ENCODE measurements around the gene SYTL1. TPM values are rescaled to one million over a fixed set of nuclear protein-coding genes. Genes with fewer than 3 reads are reported as not detected.

Gene SYTL1
- total and polyA plus RNA-seq, 4 donors = 10.5 to 58.0 (median 34.6) TPM

- TF ChIP-seq CTCF (IDR thresholded peaks at IDR 0.05; ENCODE audit: control extremely low read depth, extremely low read depth) = no peak
- H3K27me3 ChIP-seq (ENCODE audit: control insufficient read depth in 3 of 3, insufficient read depth in 3 of 3, low read length in 2 of 3) = peaks cover 0 to 15% (median 0%) of the 10 kb centered on the region in 3 donors
- ATAC-seq (ENCODE audit: insufficient read depth, low FRiP score) (no peak), DNase-seq (no peak)
- 89 to 95% methylated on average over 8 of the region's 8 CpGs for WGBS, 2 donors
- H3K4me1 ChIP-seq (ENCODE audit: control insufficient read depth in 5 of 5, insufficient read depth in 5 of 5, low read length in 5 of 5) = peaks cover 0 to 27% (median 9%) of the 10 kb centered on the region in 5 donors
- H3K9ac ChIP-seq (ENCODE audit: insufficient read depth in 1 of 2, low read length in 2 of 2) = no peak overlapping the region
- H3K4me3 ChIP-seq = no peak overlapping the region
- H3K36me3 ChIP-seq (ENCODE audit: control insufficient read depth in 4 of 4, insufficient read depth in 4 of 4, low read length in 4 of 4) = peaks cover 0 to 2% (median 0%) of the 10 kb centered on the region in 4 donors
- H3K27ac ChIP-seq (ENCODE audit: low read depth in 1 of 2, low read length in 1 of 2) = no peak overlapping the region
- no peaks in the 10 kb centered on the region for H3K9me3 ChIP-seq (ENCODE audit: control insufficient read depth in 4 of 4, insufficient read depth in 3 of 4, low read length in 3 of 4)
Observed at GRCh38 chr1:27346357-27346756, 4.5 kb downstream of the SYTL1 start.

- H3K36me3 ChIP-seq (ENCODE audit: control insufficient read depth in 4 of 4, insufficient read depth in 4 of 4, low read length in 4 of 4) = peaks cover 0 to 4% (median 0%) of the 10 kb centered on the region in 4 donors
- H3K9ac ChIP-seq (ENCODE audit: insufficient read depth in 1 of 2, low read length in 2 of 2) = no peak overlapping the region
- H3K4me3 ChIP-seq = no peak overlapping the region
- H3K27me3 ChIP-seq (ENCODE audit: control insufficient read depth in 3 of 3, insufficient read depth in 3 of 3, low read length in 2 of 3) = peaks cover 0 to 15% (median 0%) of the 10 kb centered on the region in 3 donors
- DNase-seq (no peak), ATAC-seq (ENCODE audit: insufficient read depth, low FRiP score) (no peak)
- no peak overlapping the region for H3K27ac ChIP-seq (ENCODE audit: low read depth in 1 of 2, low read length in 1 of 2)
- TF ChIP-seq CTCF (IDR thresholded peaks at IDR 0.05; ENCODE audit: control extremely low read depth, extremely low read depth) = no peak
- 85 to 89% methylated on average over 14 of the region's 14 CpGs for WGBS, 2 donors
- peaks cover 0 to 22% (median 9%) of the 10 kb centered on the region in 5 donors for H3K4me1 ChIP-seq (ENCODE audit: control insufficient read depth in 5 of 5, insufficient read depth in 5 of 5, low read length in 5 of 5)
- no peaks in the 10 kb centered on the region for H3K9me3 ChIP-seq (ENCODE audit: control insufficient read depth in 4 of 4, insufficient read depth in 3 of 4, low read length in 3 of 4)
Observed at GRCh38 chr1:27346991-27347624, 5.3 kb downstream of the SYTL1 start.

- H3K4me3 ChIP-seq = peak overlapping the region; percentile 20
- WGBS, 2 donors = 33 to 53% methylated on average over 42 to 51 of the region's 51 CpGs
- peaks cover 0 to 15% (median 0%) of the 10 kb centered on the region in 4 donors for H3K36me3 ChIP-seq (ENCODE audit: control insufficient read depth in 4 of 4, insufficient read depth in 4 of 4, low read length in 4 of 4)
- no peak overlapping the region for H3K27ac ChIP-seq (ENCODE audit: low read depth in 1 of 2, low read length in 1 of 2)
- H3K4me1 ChIP-seq (ENCODE audit: control insufficient read depth in 5 of 5, insufficient read depth in 5 of 5, low read length in 5 of 5) = peaks cover 0 to 22% (median 5%) of the 10 kb centered on the region in 5 donors
- H3K9ac ChIP-seq (ENCODE audit: insufficient read depth in 1 of 2, low read length in 2 of 2) = no peak overlapping the region
- peaks cover 0 to 15% (median 0%) of the 10 kb centered on the region in 3 donors for H3K27me3 ChIP-seq (ENCODE audit: control insufficient read depth in 3 of 3, insufficient read depth in 3 of 3, low read length in 2 of 3)
- DNase-seq (peak in 1 of 3 donors; percentile 38), ATAC-seq (ENCODE audit: insufficient read depth, low FRiP score) (peak; percentile 67)
- no peaks in the 10 kb centered on the region for H3K9me3 ChIP-seq (ENCODE audit: control insufficient read depth in 4 of 4, insufficient read depth in 3 of 4, low read length in 3 of 4)
- no peak for TF ChIP-seq CTCF (IDR thresholded peaks at IDR 0.05; ENCODE audit: control extremely low read depth, extremely low read depth)
Observed at GRCh38 chr1:27348861-27349783, 7.3 kb downstream of the SYTL1 start.
